Parathyroid adenoma (tissue), 2 donors: ENCODE measurements around the gene SALL1.

ENCODE experiments used
- H2AFZ ChIP-seq: fragments of 300-600 bp; sonication (generic); one replicate; pipeline ENCODE4 v1.7.0; 2017; ENCODE audit warnings: antibody characterized with exemption, mild to moderate bottlenecking
- H3K27ac ChIP-seq: fragments of 300-600 bp; sonication (generic); one replicate; pipeline ENCODE4 v1.7.0; 2017
- H3K27me3 ChIP-seq: fragments of 300-600 bp; sonication (generic); one replicate; pipeline ENCODE4 v1.7.0; 2017; ENCODE audit warnings: low read length; ENCODE audit not compliant: control insufficient read depth, insufficient read depth
- H3K36me3 ChIP-seq: fragments of 300-600 bp; sonication (generic); one replicate; pipeline ENCODE4 v1.7.0; 2017; ENCODE audit warnings: low read length; ENCODE audit not compliant: control insufficient read depth, insufficient read depth
- H3K4me1 ChIP-seq: fragments of 300-600 bp; sonication (generic); one replicate; pipeline ENCODE4 v1.7.0; 2017; ENCODE audit warnings: control low read depth
- H3K4me2 ChIP-seq: fragments of 300-600 bp; sonication (generic); one replicate; pipeline ENCODE4 v1.7.0; 2017; ENCODE audit warnings: low read length
- H3K4me3 ChIP-seq: fragments of 300-600 bp; sonication (generic); one replicate; pipeline ENCODE4 v1.7.0; 2017; ENCODE audit warnings: low read depth, low read length
- H3K79me2 ChIP-seq: fragments of 300-600 bp; sonication (generic); one replicate; pipeline ENCODE4 v1.7.0; 2017; ENCODE audit warnings: control low read depth
- H3K9ac ChIP-seq: fragments of 300-600 bp; sonication (generic); one replicate; pipeline ENCODE4 v1.7.0; 2017; ENCODE audit warnings: mild to moderate bottlenecking
- H3K9me3 ChIP-seq: fragments of 300-600 bp; sonication (generic); one replicate; pipeline ENCODE4 v1.7.0; 2017; ENCODE audit warnings: low read length; ENCODE audit not compliant: control insufficient read depth
- CTCF ChIP-seq: fragments of 300-600 bp; sonication (generic); IDR thresholded peaks from one replicate; pipeline ENCODE4 v1.7.0; 2017; ENCODE audit warnings: antibody characterized with exemption, mild to moderate bottlenecking
- donor health status: primary hyperparathyroidism.

Gene SALL1

GRCh38 chr16:51146256-51146924 lies 4.7 kb downstream of the SALL1 start:
- Histone ChIP-seq H3K9ac (no peak overlapping the region), H3K4me3 (peak overlapping the region; percentile 88), H3K27me3 (no peaks in the 10 kb centered on the region), H3K9me3 (no peaks in the 10 kb centered on the region), H3K4me1 (no peaks in the 10 kb centered on the region), H3K4me2 (peak overlapping the region; percentile 84), H3K79me2 (no peaks in the 10 kb centered on the region), H3K27ac (no peak overlapping the region), H3K36me3 (no peaks in the 10 kb centered on the region), H2AFZ (no peak overlapping the region)
- TF ChIP-seq CTCF, result no peak

- Histone ChIP-seq H3K9ac (no peak overlapping the region), H3K27me3 (no peaks in the 10 kb centered on the region), H3K4me2 (peak overlapping the region; percentile 84), H3K9me3 (no peaks in the 10 kb centered on the region), H3K27ac (no peak overlapping the region), H3K4me3 (peak overlapping the region; percentile 88), H2AFZ (no peak overlapping the region), H3K36me3 (no peaks in the 10 kb centered on the region), H3K79me2 (no peaks in the 10 kb centered on the region), H3K4me1 (no peaks in the 10 kb centered on the region)
- no peak for TF ChIP-seq CTCF
Observed at GRCh38 chr16:51144203-51144602, 6.9 kb downstream of the SALL1 start.

- Histone ChIP-seq H3K4me1 (no peaks in the 10 kb centered on the region), H3K79me2 (no peaks in the 10 kb centered on the region), H3K36me3 (no peaks in the 10 kb centered on the region), H3K4me2 (peak overlapping the region; percentile 84), H3K4me3 (peak overlapping the region; percentile 88), H2AFZ (no peak overlapping the region), H3K9ac (no peak overlapping the region), H3K27me3 (no peaks in the 10 kb centered on the region), H3K9me3 (no peaks in the 10 kb centered on the region), H3K27ac (no peak overlapping the region)
- TF ChIP-seq CTCF, result no peak
Observed at GRCh38 chr16:51143196-51143977, 7.7 kb downstream of the SALL1 start.

- no peak overlapping the region for H3K4me3 ChIP-seq
- H3K27me3 ChIP-seq, result no peaks in the 10 kb centered on the region
- no peaks in the 10 kb centered on the region for H3K9me3 ChIP-seq
- H3K4me2 ChIP-seq, result no peak overlapping the region
- H3K79me2 ChIP-seq, result no peaks in the 10 kb centered on the region
- no peak overlapping the region for H2AFZ ChIP-seq
- H3K4me1 ChIP-seq, result no peaks in the 10 kb centered on the region
- no peaks in the 10 kb centered on the region for H3K36me3 ChIP-seq
- H3K9ac ChIP-seq, result no peak overlapping the region
- no peak for TF ChIP-seq CTCF
- no peak overlapping the region for H3K27ac ChIP-seq
Observed at GRCh38 chr16:51141541-51141940, 9.5 kb downstream of the SALL1 start.
